ENCODE results near the gene CADM1.

- TF ChIP-seq CTCF (conservative IDR thresholded peaks at IDR 0.05 in 1 of 2, IDR thresholded peaks at IDR 0.05 in 1 of 2; ENCODE audit: low read depth in 1 of 2, low read length in 2 of 2) (no peak), EZH2 (IDR thresholded peaks at IDR 0.05; ENCODE audit: low read length, missing control alignments) (no peak)
Measured at GRCh38 chr11:115300660-115301428, 203.4 kb downstream of the CADM1 start.
